ENCODE measurements around the gene AGFG2.

GRCh38 chr7:100572281-100572948, 33.4 kb downstream of the AGFG2 start:
- no peak for TF ChIP-seq CTCF (IDR thresholded peaks at IDR 0.05; ENCODE audit: low read length)
- no peak for TF ChIP-seq EZH2 (optimal IDR thresholded peaks at IDR 0.05; ENCODE audit: low read depth, low read length)
- no peak for TF ChIP-seq EZH2phosphoT487 (IDR thresholded peaks at IDR 0.05; ENCODE audit: low read length)
